Esophagus muscularis mucosa (tissue), 4 donors: Measurements from ENCODE around the gene GTSE1.

Source experiments
- CTCF ChIP-seq, 3 experiments: fragments of 200-600 bp in 2 of 3; fragments of 450-650 bp in 1 of 3; sonication (generic) in 2 of 3; IDR thresholded peaks; one replicate each; pipeline ENCODE4 v1.5.1; 2017 to 2019; ENCODE audit warnings: antibody characterized with exemption in 3 of 3, mild to moderate bottlenecking in 2 of 3, moderate library complexity in 1 of 3
- EP300 ChIP-seq: sonication (generic); formaldehyde crosslinking; IDR thresholded peaks from one replicate; pipeline ENCODE4 v1.6.1; 2017; ENCODE audit warnings: antibody characterized with exemption
- POLR2A ChIP-seq: fragments of 450-650 bp; IDR thresholded peaks from one replicate; pipeline ENCODE4 v1.6.1; 2017; ENCODE audit warnings: antibody characterized with exemption, moderate library complexity, mild to moderate bottlenecking, low read depth
- POLR2AphosphoS5 ChIP-seq, 2 donors: sonication (generic); formaldehyde crosslinking; IDR thresholded peaks; one replicate each; pipeline ENCODE4 v1.6.1; 2017; ENCODE audit warnings: antibody characterized with exemption in 2 of 2

GRCh38 chr22:46359362-46359761, 62.7 kb downstream of the GTSE1 start:
- TF ChIP-seq CTCF (IDR thresholded peaks at IDR 0.05), result no peak
- TF ChIP-seq POLR2A, result no peak
- TF ChIP-seq EP300, result no peak
- no peak for TF ChIP-seq POLR2AphosphoS5 (IDR thresholded peaks at IDR 0.05)
